ENCODE data around the gene RPS6KA6.

RPS6KA6 gene

DNA sequence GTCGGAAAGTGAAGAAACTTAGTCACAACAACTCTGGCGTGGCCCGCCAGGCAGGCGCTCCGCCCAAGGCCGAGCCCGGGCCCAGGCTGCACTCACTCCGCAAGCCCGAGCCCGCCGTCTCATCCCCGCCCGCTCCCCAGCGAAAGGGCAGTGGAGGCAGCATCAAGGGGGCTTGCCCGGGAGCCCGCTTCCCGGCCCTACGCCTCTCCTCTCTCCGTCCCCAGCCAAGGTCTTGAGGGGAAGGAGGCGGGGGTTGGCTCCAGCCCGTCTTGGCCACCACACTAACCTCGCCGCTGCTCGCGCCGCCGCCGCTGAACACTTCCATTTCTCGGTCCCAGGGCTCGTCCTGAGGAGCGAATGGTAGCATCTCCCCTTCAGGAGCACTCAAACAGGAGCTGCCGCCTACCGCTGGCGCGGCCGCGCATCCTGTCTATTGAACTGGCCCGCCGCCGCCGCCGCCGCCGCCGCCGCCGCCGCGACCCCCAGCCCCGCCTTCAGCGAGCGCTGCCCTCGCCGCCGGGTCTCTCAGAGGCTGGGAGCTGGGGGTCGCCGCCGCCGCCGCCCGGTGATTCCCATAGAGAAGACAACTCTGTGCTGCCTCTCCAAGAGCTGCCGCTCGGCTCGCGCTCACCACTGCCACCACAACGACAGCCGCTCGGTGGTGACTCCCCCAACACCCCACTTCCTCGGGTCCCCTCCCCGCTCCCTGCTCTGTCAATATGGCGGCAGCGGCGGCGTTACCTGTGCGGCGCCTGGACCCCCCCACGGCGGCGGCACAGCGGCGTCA lies at the start of gene RPS6KA6:
Gene RPS6KA6 (minus strand): TSS at position 667 of the 787 bp plus-strand sequence. CDS start 300 bp downstream, at position 367.
- DNase-seq (ENCODE audit: low spot score) = peak; percentile 38

- DNase-seq (ENCODE audit: low spot score) = no peak
These were observed 36.7 kb upstream of the RPS6KA6 start for GRCh38 chrX:84224741-84225140.

DNA sequence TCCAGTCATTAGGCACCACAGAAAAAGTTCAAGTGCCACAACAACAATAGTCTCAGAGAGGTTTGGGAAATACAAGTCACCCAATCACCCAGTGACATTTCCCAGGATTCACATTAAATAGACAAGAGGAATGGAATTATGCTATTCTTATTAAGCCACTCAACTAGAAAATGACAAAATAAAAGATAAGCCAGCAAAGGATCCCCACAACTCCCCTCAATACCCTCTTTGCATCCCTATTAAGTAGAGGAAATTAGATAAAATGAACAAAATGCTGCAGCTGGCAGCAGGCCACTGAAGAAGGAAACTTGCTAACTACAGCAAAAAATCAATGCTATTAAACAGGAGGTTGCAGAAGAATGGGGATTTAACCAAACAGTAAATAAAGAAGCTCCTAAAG lies 35.3 kb upstream of the RPS6KA6 start:
- no peak for DNase-seq (ENCODE audit: low spot score)

GRCh38 chrX:84221181-84221580 lies 33.2 kb upstream of the RPS6KA6 start:
- no peak for DNase-seq (ENCODE audit: low spot score)

DNA sequence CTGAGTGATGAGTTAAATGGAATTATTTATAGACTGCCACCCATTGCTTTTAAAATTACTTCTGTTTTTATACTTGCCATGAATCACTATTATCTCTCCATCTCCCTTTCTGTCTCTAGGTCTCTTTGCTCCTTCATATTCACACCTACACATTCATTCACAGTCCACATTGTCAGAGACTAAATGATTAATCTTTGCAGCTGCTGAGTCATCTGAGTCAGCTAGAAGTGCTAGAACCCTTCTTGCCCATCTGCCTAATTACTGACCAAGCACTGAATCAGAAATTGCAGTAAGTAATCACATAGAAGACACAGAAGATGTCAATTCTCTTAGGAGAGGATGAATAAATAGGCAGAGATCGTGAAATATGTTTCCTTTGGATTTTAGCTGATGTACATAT lies 31.6 kb upstream of the RPS6KA6 start:
- DNase-seq (ENCODE audit: low spot score) = peak; percentile 69

DNA sequence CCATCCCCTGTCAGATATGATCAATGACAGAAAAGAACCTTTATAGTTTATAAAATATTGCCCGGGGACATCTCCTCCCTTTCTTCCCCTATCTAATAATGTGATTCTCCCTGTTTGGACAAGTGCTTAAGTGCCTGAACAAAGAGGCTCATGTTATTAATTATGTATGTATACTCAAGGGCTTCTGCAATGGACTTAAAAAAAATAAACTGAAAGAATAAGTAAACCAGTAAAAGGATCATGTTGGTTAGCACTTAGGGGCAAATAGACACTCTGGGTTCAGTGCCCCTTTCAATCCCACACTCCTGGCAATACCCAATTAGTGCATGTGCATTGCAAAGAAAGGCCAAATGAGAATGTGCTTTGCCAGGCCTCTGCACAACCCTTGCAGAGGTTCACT lies 30.7 kb upstream of the RPS6KA6 start:
- DNase-seq (ENCODE audit: low spot score) = no peak

DNA sequence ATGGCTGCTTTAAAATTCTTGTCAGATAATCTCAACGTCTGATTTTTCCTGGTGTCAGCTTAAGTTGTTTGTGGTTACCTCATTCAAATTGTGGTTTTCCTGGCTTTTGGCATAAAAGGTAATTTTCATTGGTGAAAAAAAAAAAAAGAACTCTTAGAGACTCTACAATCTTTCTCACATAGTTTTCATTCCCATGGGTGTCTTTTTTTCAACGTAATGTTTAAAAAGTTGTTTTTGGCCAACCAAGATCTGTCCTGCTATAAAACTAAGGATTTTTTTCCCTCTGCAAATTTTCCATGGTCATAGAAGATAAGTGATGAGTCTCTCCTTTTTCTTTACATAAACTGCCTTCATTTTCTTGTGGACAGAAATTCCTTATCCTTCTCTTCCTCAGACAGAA lies 28.9 kb upstream of the RPS6KA6 start:
- DNase-seq (ENCODE audit: low spot score) = no peak

DNA sequence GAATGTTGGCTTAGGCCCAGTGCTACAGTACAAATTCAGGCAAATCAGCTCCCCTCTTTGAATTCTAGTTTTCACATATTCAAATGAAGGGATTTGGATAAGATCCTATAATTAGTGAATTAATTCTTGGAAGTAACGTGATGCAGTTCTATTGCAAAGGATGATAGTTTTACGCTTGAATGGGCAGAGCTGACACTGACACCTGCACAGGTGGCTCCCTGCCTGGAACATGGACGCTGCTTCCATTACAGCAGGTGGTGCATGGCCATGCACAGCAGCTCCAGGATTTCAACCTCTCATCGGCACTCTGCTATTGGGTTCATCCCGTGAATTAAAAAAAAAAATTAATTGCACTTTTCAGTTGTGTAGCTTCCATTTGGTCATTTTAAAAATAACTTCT lies 28.4 kb upstream of the RPS6KA6 start:
- DNase-seq (ENCODE audit: low spot score) = no peak

- no peak for DNase-seq (ENCODE audit: low spot score)
These were observed 17.3 kb upstream of the RPS6KA6 start for GRCh38 chrX:84205276-84205675.

DNA sequence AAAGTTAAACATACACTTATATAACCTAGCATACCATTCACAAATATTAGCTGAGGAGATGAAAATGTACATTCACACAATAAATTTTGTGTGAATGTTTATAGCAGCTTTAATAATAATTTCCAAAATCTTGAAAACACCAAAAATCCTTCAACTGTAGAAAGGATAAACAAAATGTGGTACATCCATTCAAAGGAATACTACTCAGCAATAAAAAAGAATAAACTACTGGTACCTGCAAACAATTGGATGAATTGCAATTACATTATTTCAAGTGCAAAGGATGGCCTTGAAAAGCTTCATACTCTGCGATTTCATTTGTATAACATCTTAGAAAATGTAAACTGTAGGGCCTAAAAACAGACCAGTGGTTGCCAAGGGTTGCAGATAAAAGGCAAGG lies 11.7 kb upstream of the RPS6KA6 start:
- DNase-seq (ENCODE audit: low spot score) = no peak

DNA sequence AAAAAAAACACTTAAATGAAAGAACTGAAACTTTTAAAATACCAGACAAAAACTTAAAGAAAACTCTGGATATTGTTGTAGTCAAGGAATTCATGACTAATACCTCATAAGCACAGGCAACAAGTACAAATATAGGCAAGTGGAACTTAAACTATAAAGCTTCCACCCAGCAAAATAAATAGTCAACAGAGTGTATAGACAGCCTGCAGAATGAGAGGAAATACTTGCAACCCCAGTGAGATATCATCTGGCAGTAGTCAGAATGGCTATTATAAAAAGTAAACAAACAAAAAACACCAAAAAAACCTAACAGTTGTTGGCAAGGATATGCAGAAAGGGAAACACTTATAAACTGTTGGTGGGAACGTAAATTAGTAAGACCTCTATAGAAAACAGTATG lies 9.6 kb upstream of the RPS6KA6 start:
- no peak for DNase-seq (ENCODE audit: low spot score)

DNA sequence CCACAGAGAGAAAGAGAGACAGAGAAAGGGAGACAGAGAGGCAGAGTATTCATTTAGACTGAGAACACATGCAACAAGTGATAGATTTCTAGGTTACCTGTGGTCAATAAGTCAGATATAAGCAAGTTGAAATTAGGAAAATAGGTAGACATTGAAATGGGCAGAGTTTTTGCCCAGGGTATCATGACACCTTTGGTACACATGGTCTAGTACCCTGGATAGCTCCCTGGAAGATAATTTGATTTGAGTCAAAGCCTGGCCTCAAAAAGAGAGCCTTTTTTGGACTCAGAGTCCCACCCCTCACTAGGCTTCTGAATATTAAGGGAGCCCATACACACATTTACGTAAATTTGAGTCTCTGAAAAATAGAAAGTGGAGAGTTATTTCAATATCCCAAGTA lies 4.0 kb upstream of the RPS6KA6 start:
- no peak for DNase-seq (ENCODE audit: low spot score)

GRCh38 chrX:84189125-84189524 lies 1.1 kb upstream of the RPS6KA6 start:
- no peak for DNase-seq (ENCODE audit: low spot score)

DNA sequence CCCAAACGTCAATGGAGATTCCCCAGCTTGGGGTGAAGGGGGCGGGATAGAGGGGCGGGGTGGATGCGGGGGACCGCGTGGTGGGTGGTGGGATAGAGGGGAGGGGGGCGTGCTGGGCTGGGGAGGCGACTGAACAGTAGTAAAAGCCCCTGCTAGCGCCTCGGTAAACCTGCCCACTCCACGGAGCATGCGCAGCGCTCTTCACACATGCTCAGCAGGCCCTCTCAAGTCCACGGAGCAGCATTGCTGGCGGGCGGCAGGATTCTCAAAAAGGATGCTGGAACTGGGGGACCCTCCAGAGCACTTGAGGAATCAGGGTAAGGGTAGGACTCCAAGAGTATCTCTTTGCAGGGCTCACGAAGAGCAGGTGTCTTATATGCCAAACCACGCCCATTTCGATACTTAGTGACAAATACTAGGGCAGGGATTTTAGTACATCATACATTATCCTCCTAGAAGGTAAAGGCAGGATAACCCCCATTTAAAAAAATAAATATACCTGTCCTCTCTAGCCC lies 378 bp upstream of the RPS6KA6 start:
- DNase-seq (ENCODE audit: low spot score) = peak; percentile 64

GRCh38 chrX:84186603-84187532 lies 1.1 kb downstream of the RPS6KA6 start:
- DNase-seq (ENCODE audit: low spot score) = peak; percentile 17

DNA sequence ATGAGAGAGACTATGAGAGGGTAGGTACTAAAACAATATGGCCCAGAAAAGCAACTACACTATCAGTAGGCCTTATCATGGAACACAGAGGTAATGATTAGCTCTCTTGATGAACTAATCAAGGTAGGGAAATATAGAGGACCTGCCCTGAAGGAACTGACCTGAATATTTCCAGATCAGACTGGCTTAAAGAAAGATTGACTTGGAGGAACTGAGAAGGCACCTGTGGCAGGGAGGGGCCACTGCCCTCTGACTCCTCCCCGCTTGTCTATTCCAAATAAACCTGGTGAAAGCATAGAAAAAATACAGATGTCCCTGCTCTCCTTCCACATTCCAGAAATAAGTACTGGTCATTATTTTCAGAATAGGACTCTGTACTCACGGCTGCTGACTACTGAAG lies 5.5 kb downstream of the RPS6KA6 start:
- DNase-seq (ENCODE audit: low spot score) = peak; percentile 1

DNA sequence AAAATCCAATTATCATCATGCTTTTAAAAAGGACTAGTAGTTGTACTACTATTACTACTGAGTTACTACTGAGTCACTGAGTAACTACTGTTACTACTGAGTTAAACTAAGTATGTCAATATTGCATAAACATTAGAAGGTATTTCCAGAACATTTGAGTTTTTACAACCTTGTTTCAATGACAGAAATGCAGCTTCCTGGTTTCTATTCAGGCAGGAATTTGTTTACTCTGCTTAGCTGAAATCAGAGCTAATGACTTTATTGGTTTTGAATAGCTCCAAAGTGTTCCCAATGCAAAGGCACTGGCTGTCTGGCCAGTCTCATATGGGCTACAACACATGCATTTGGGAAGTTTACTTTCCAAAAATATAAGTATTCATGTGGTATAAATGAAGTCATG lies 12.0 kb downstream of the RPS6KA6 start:
- no peak for DNase-seq (ENCODE audit: low spot score)

- no peak for DNase-seq (ENCODE audit: low spot score)
These were observed 12.7 kb downstream of the RPS6KA6 start for GRCh38 chrX:84175274-84175673.

GRCh38 chrX:84174348-84174747 lies 13.7 kb downstream of the RPS6KA6 start:
- DNase-seq (ENCODE audit: low spot score) = no peak

DNA sequence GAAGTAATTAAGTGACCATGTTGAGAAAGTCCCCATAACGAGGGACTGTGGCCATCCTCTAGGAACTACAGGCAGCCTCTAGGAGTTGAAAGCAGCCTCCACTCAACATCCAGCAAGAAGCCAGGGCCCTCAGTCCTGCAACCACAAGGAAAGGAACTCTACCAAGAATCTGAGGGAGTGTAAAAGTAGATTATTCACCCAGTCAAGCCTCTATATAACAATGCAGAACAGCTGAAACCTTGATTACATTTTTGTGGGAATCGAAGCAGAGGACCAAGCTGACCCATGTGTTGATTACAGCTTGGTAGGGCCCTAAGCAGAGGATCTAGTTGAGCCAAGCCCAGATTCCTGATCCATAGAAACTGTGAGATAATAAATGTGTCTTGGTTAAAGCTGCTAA lies 17.1 kb downstream of the RPS6KA6 start:
- DNase-seq (ENCODE audit: low spot score) = no peak

- peak; percentile 58 for DNase-seq (ENCODE audit: low spot score)
These were observed 19.4 kb downstream of the RPS6KA6 start for GRCh38 chrX:84168574-84168973.

DNA sequence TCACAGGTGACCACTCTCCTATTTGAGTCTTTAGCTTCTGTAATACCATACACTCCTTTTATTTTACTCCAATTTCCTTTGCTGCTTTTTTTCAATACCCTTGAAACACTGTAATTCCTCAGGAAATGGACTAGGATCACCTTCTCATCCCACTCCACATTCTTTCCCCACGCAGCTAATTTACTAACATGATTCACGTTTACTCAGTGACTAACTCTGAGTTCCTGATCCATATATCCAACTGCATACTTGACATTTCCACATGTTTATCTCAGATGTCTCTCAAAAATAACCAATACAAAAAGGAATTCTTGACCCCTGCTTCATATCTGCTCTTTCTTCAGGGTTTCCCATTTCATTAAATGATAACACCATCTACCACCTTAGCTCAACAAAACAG lies 19.9 kb downstream of the RPS6KA6 start:
- peak; percentile 64 for DNase-seq (ENCODE audit: low spot score)

GRCh38 chrX:84165711-84166110 lies 22.3 kb downstream of the RPS6KA6 start:
- no peak for DNase-seq (ENCODE audit: low spot score)

Data from kidney tubule cell (primary cell).